Astrocyte (in vitro differentiated cells and primary cell): Measurements from ENCODE around the gene DNAJB1. TPM values are rescaled to one million over a fixed set of nuclear protein-coding genes. Genes with fewer than 3 reads are reported as not detected.

Experiments used
- DNase-seq: peaks from one replicate; pipeline ENCODE4 v3.0.0-alpha.2; 2010; ENCODE audit warnings: low read depth
- FAIRE-seq: peaks from 2 replicates; lab custom pipeline; 2011; peaks lifted over from hg19 to GRCh38; lab: Jason Lieb, UNC
- H2AFZ ChIP-seq: 2 replicates; pipeline ENCODE4 v1.6.0; 2012; ENCODE audit warnings: low read depth, low read length, inconsistent platforms
- H3K27ac ChIP-seq: 2 replicates; pipeline ENCODE4 v1.5.1; 2011; ENCODE audit warnings: low read depth, low read length, inconsistent platforms
- H3K27me3 ChIP-seq: 2 replicates; pipeline ENCODE4 v1.6.0; 2011; ENCODE audit warnings: low read length, inconsistent platforms; ENCODE audit not compliant: insufficient read depth
- H3K36me3 ChIP-seq: 2 replicates; pipeline ENCODE4 v1.5.1; 2011; ENCODE audit warnings: low read length, inconsistent platforms; ENCODE audit not compliant: insufficient read depth
- H3K4me1 ChIP-seq: 2 replicates; pipeline ENCODE4 v1.5.1; 2011; ENCODE audit warnings: low read length, inconsistent platforms; ENCODE audit not compliant: insufficient read depth
- H3K4me2 ChIP-seq: 2 replicates; pipeline ENCODE4 v1.6.0; 2012; ENCODE audit warnings: low read length, inconsistent platforms
- H3K4me3 ChIP-seq: 2 replicates; pipeline ENCODE4 v1.5.1; 2011; ENCODE audit warnings: low read depth, mild to moderate bottlenecking, low read length, inconsistent platforms; ENCODE audit not compliant: insufficient read depth
- H3K79me2 ChIP-seq: 2 replicates; pipeline ENCODE4 v1.6.0; 2012; ENCODE audit warnings: mild to moderate bottlenecking, low read length, inconsistent platforms; ENCODE audit not compliant: insufficient read depth
- H3K9ac ChIP-seq: 2 replicates; pipeline ENCODE4 v1.6.0; 2012; ENCODE audit warnings: mild to moderate bottlenecking, low read length, inconsistent platforms
- H3K9me3 ChIP-seq: 2 replicates; pipeline ENCODE4 v1.5.1; 2012; ENCODE audit warnings: low read depth, mild to moderate bottlenecking, low read length, inconsistent platforms; ENCODE audit not compliant: insufficient read depth
- H4K20me1 ChIP-seq: 2 replicates; pipeline ENCODE4 v1.6.0; 2012; ENCODE audit warnings: low read length, inconsistent platforms; ENCODE audit not compliant: insufficient read depth
- H3K27ac Mint-ChIP-seq: one replicate; pipeline ENCODE4 v1.8.0; 2021; ENCODE audit warnings: mild to moderate bottlenecking, mixed read lengths; ENCODE audit not compliant: unreplicated experiment
- H3K27me3 Mint-ChIP-seq: one replicate; pipeline ENCODE4 v1.8.0; 2021; ENCODE audit warnings: low read depth, mixed read lengths; ENCODE audit not compliant: unreplicated experiment
- H3K36me3 Mint-ChIP-seq: one replicate; pipeline ENCODE4 v1.8.0; 2021; ENCODE audit warnings: low read depth, mixed read lengths; ENCODE audit not compliant: unreplicated experiment
- H3K4me1 Mint-ChIP-seq: one replicate; pipeline ENCODE4 v1.8.0; 2021; ENCODE audit warnings: low read depth, mixed read lengths; ENCODE audit not compliant: unreplicated experiment
- H3K4me3 Mint-ChIP-seq: one replicate; pipeline ENCODE4 v1.8.0; 2021; ENCODE audit warnings: mild to moderate bottlenecking, moderate library complexity, mixed read lengths; ENCODE audit not compliant: unreplicated experiment
- H3K9me3 Mint-ChIP-seq: one replicate; pipeline ENCODE4 v1.8.0; 2021; ENCODE audit warnings: mild to moderate bottlenecking, mixed read lengths; ENCODE audit not compliant: unreplicated experiment
- EZH2 ChIP-seq: IDR thresholded peaks from 2 replicates; pipeline ENCODE4 v1.6.1; 2012; ENCODE audit warnings: mild to moderate bottlenecking, low read length, inconsistent platforms; ENCODE audit not compliant: insufficient read depth
- total RNA-seq: library from RNA; stranded (reverse); gene quantifications from 2 replicates; pipeline ENCODE4 v1.2.1, GENCODE V29; 2021
- TF ChIP-seq, protein P1 (sequence below): IDR thresholded peaks from 2 replicates; pipeline ENCODE4 v1.5.1; 2011; ENCODE audit warnings: low read depth, mild to moderate bottlenecking, inconsistent platforms, low read length, moderate library complexity; ENCODE audit not compliant: insufficient read depth

DNAJB1 gene
- total RNA-seq, 1 donor from 2014 or later, result 105 TPM

DNA sequence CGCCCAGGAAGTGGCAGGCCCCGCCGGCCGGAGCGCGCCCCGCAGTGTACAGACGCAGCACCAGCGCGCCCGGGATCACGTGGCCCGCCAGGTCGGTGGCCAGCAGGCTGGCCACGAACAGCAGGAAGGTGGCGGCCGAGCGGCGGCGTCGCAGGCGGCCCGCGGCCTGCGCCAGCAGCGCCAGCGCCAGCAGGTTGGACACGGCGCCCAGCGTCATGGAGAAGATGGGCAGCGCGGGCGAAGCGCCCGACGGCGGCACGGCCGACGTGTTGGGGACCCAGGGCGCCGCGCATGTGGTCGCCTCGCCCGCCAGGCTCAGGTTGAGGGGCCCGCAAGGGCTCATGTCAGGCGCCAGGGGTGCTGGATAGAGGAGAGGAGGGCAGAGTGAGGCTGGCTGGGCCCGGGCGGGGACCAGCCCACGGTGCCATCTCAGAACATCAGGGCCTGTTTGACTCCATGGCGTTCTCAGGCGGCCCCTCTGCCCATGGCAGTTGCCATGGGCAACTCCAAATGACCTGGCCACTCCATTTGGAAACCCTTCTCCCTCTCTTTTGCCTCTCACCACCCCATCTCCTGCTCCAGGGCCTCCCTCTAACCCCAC, 44.1 kb downstream of the DNAJB1 start:
- FAIRE-seq (no peak), DNase-seq (no peak)
- H3K27ac Mint-ChIP-seq, result peak overlapping the region; percentile 18
- no peaks in the 10 kb centered on the region for H3K9me3 ChIP-seq
- no peak overlapping the region for H3K27ac ChIP-seq
- H4K20me1 ChIP-seq, result peaks cover 38% of the 10 kb centered on the region
- no peaks in the 10 kb centered on the region for H3K27me3 Mint-ChIP-seq
- no peak overlapping the region for H3K4me3 ChIP-seq
- TF ChIP-seq, protein P1, sequence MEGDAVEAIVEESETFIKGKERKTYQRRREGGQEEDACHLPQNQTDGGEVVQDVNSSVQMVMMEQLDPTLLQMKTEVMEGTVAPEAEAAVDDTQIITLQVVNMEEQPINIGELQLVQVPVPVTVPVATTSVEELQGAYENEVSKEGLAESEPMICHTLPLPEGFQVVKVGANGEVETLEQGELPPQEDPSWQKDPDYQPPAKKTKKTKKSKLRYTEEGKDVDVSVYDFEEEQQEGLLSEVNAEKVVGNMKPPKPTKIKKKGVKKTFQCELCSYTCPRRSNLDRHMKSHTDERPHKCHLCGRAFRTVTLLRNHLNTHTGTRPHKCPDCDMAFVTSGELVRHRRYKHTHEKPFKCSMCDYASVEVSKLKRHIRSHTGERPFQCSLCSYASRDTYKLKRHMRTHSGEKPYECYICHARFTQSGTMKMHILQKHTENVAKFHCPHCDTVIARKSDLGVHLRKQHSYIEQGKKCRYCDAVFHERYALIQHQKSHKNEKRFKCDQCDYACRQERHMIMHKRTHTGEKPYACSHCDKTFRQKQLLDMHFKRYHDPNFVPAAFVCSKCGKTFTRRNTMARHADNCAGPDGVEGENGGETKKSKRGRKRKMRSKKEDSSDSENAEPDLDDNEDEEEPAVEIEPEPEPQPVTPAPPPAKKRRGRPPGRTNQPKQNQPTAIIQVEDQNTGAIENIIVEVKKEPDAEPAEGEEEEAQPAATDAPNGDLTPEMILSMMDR, result no peak
- no peak for TF ChIP-seq EZH2
- H3K4me1 Mint-ChIP-seq, result peaks cover 10% of the 10 kb centered on the region
- no peak overlapping the region for H3K9ac ChIP-seq
- no peaks in the 10 kb centered on the region for H3K79me2 ChIP-seq
- peak overlapping the region; percentile 60 for H3K4me2 ChIP-seq
- H3K36me3 Mint-ChIP-seq, result peaks cover 2% of the 10 kb centered on the region
- H3K9me3 Mint-ChIP-seq, result no peaks in the 10 kb centered on the region
- no peak overlapping the region for H3K4me3 Mint-ChIP-seq
- peaks cover 12% of the 10 kb centered on the region for H3K4me1 ChIP-seq
- H3K36me3 ChIP-seq, result peaks cover 5% of the 10 kb centered on the region
- H3K27me3 ChIP-seq, result peaks cover 11% of the 10 kb centered on the region
- no peak overlapping the region for H2AFZ ChIP-seq

DNA sequence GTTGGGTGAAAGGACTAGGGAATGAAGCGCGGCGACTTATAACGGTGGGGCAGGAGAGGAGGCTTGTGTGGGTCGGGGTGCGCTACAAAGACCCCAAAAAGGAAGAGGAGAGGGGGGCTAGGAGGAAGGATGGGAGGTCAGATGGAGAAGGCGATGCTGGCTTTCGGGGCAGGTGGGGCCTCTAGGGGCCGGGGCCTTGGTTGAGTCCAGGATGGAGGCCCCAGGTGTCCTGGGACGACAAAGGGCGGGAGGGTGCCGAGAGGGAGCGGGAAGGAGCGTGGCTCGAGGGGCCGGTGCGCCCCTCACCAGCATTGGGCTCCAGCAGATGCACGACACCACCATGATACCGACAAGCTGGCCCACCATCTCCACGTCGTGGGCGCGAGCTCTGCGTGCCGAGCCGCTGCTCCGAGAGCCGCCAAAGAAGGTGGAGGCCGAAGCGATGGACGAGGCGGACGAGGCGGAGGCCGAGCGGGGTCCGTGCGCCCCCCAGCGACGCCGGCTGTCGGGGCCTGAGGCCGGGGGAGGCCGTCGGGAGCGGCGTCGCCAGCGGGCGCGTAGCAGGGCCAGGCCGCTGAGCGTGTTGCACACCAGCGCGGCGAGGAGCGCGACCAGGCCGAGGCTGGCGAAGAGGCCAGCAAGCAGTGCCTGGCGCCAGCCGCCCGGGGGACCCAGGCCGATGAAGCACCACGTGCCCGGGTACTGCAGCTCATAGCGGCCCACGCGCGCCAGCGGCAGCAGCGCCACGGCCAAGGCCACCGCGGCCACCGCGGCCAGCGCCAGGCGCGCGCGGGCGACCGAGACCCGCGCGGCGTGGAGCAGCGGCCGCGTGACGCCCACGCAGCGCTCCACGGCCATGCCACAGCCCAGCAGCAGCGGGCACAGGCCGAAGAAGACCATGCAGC, 44.9 kb downstream of the DNAJB1 start:
- no peak for DNase-seq
- no peaks in the 10 kb centered on the region for H3K9me3 Mint-ChIP-seq
- H3K36me3 Mint-ChIP-seq, result peaks cover 2% of the 10 kb centered on the region
- peaks cover 11% of the 10 kb centered on the region for H3K27me3 ChIP-seq
- H4K20me1 ChIP-seq, result peaks cover 38% of the 10 kb centered on the region
- H3K79me2 ChIP-seq, result no peaks in the 10 kb centered on the region
- H3K4me1 Mint-ChIP-seq, result peaks cover 10% of the 10 kb centered on the region
- TF ChIP-seq, protein P1, result no peak
- no peak for TF ChIP-seq EZH2
- no peak overlapping the region for H3K27ac ChIP-seq
- no peaks in the 10 kb centered on the region for H3K36me3 ChIP-seq
- H3K4me2 ChIP-seq, result peak overlapping the region; percentile 60
- no peaks in the 10 kb centered on the region for H3K9me3 ChIP-seq
- no peaks in the 10 kb centered on the region for H3K27me3 Mint-ChIP-seq
- no peak for FAIRE-seq
- H3K9ac ChIP-seq, result no peak overlapping the region
- no peak overlapping the region for H3K4me3 ChIP-seq
- no peak overlapping the region for H3K4me3 Mint-ChIP-seq
- no peak overlapping the region for H3K27ac Mint-ChIP-seq
- no peak overlapping the region for H2AFZ ChIP-seq
- H3K4me1 ChIP-seq, result peaks cover 12% of the 10 kb centered on the region
